CD4-positive, alpha-beta T cell (primary cell): Measurements from ENCODE around the gene ZBTB4. TPM values are rescaled to one million over a fixed set of nuclear protein-coding genes. Genes with fewer than 3 reads are reported as not detected.
"Not testable (repeated sequence)": the region's sequence is repeated elsewhere in the genome, so short reads cannot be mapped to it uniquely, and the experiment has no call there.

ENCODE experiments used
- ATAC-seq: fragments of 200-7000 bp; cut with Tn5 transposase; one replicate; pipeline ENCODE4 v1.10.0; 2022; ENCODE audit warnings: mild to moderate bottlenecking; ENCODE audit not compliant: poor library complexity
- CTCF ChIA-PET: fragments of 350-600 bp; sonication (Branson Sonifier 250); formaldehyde crosslinking; loops from one replicate; lab custom pipeline; 2021; ENCODE audit warnings: antibody characterized with exemption, inconsistent platforms; lab: Charles Lee
- POLR2A ChIA-PET: fragments of 350-600 bp; sonication (Branson Sonifier 250); formaldehyde crosslinking; loops from one replicate; lab custom pipeline; 2021; ENCODE audit warnings: antibody characterized with exemption, inconsistent platforms; lab: Charles Lee
- DNase-seq, 14 experiments: peaks; one replicate each; pipeline ENCODE4 v3.0.0-alpha.2; 2013 to 2020; ENCODE audit warnings: mixed read lengths in 2 of 14
- H3K27ac ChIP-seq, 2 donors: one replicate each; pipeline versions ENCODE4 v1.5.1 to v1.7.0; 2013; ENCODE audit warnings: low read length in 2 of 2, low read depth in 1 of 2, mild to moderate bottlenecking in 1 of 2
- H3K27me3 ChIP-seq, 2 experiments: 1 replicate in 1 of 2; 2 replicates in 1 of 2; pipeline versions ENCODE4 v1.6.1 to v1.7.0; 2013; ENCODE audit warnings: low read length in 2 of 2, control low read depth in 1 of 2, mild to moderate bottlenecking in 1 of 2, moderate library complexity in 1 of 2; ENCODE audit not compliant: insufficient read depth in 2 of 2, control insufficient read depth in 1 of 2
- H3K36me3 ChIP-seq: one replicate; pipeline ENCODE4 v1.6.1; 2013; ENCODE audit warnings: low read length, control low read depth; ENCODE audit not compliant: insufficient read depth
- H3K4me1 ChIP-seq: one replicate; pipeline ENCODE4 v1.6.1; 2013; ENCODE audit warnings: low read length, control low read depth; ENCODE audit not compliant: insufficient read depth
- H3K4me3 ChIP-seq: one replicate; pipeline ENCODE4 v1.5.1; 2013; ENCODE audit warnings: mild to moderate bottlenecking, low read length, moderate library complexity
- H3K9me3 ChIP-seq, 2 experiments: 1 replicate in 1 of 2; 2 replicates in 1 of 2; pipeline versions ENCODE4 v1.6.1 to v1.7.0; 2013; ENCODE audit warnings: low read length in 2 of 2, mild to moderate bottlenecking in 2 of 2, control low read depth in 1 of 2, moderate library complexity in 1 of 2; ENCODE audit not compliant: control insufficient read depth in 1 of 2, insufficient read depth in 1 of 2
- H3K27ac Mint-ChIP-seq: one replicate; pipeline ENCODE4 v1.8.0; 2020; ENCODE audit warnings: mixed read lengths
- H3K27me3 Mint-ChIP-seq: one replicate; pipeline ENCODE4 v1.8.0; 2021; ENCODE audit warnings: mixed read lengths
- H3K36me3 Mint-ChIP-seq: one replicate; pipeline ENCODE4 v1.8.0; 2021; ENCODE audit warnings: low read depth, mixed read lengths
- H3K4me1 Mint-ChIP-seq: one replicate; pipeline ENCODE4 v1.8.0; 2021; ENCODE audit warnings: low read depth, mixed read lengths
- H3K4me3 Mint-ChIP-seq: one replicate; pipeline ENCODE4 v1.8.0; 2020; ENCODE audit warnings: mild to moderate bottlenecking, mixed read lengths
- H3K9me3 Mint-ChIP-seq: one replicate; pipeline ENCODE4 v1.8.0; 2020; ENCODE audit warnings: mixed read lengths
- CTCF ChIP-seq: fragments of 200-600 bp; IDR thresholded peaks from one replicate; pipeline ENCODE4 v1.8.0; 2022; ENCODE audit warnings: antibody characterized with exemption, mild to moderate bottlenecking
- intact Hi-C, 2 experiments: fragments of 100-400 bp; cut with DNase I in 1 of 2; cut with micrococcal nuclease in 1 of 2; formaldehyde crosslinking; loops; one replicate each; pipeline versions ENCODE4 v1.15.1 to v1.9.0; 2023 to 2025; cut with DNase I, micrococcal nuclease
- total RNA-seq, 174 experiments: library from RNA in 2 of 174; stranded (reverse) in 2 of 174; gene quantifications; one replicate each; pipeline ENCODE4 v1.2.3 and lab custom pipeline; 2021 to 2026

The ZBTB4 gene
- total RNA-seq, 2 experiments from 2014 or later, result 55.1 to 55.6 TPM

GRCh38 chr17:7484067-7484918 lies 4.9 kb upstream of the ZBTB4 start, which contains the start of gene POLR2A:
TSS of gene POLR2A (plus strand) at chr17:7484366.
- peaks cover 50% of the 10 kb centered on the region for H3K36me3 Mint-ChIP-seq
- intact Hi-C loops, result loop anchor here (1.0 to 10.0 kb wide), 10 partner anchors 29 to 671 kb away; partner anchors contain the start of genes EIF5A (in 1 of the 2), PER1 (in 1 of the 2), SENP3 (in 1 of the 2) and SLC16A13 (in 1 of the 2)
- H3K27me3 ChIP-seq, result no peaks in the 10 kb centered on the region
- CTCF ChIA-PET, result interaction anchor here (0.9 to 6.2 kb wide), 3 partner anchors 44 to 77 kb away, joined by 3 to 61 read pairs (median 6); no protein-coding TSS in a partner anchor
- H3K27ac ChIP-seq, result peak within 1 kb of the TSS; percentile 99
- peak within 1 kb of the TSS; percentile 99 for H3K27ac Mint-ChIP-seq
- H3K4me1 Mint-ChIP-seq, result peaks cover 72% of the 10 kb centered on the region
- TF ChIP-seq CTCF, result no peak
- no peaks in the 10 kb centered on the region for H3K27me3 Mint-ChIP-seq
- peak within 1 kb of the TSS; percentile 94 for H3K4me3 Mint-ChIP-seq
- no peaks in the 10 kb centered on the region for H3K9me3 ChIP-seq
- POLR2A ChIA-PET, result interaction anchor here (0.6 to 6.6 kb wide), 36 partner anchors 7 to 811 kb away, joined by 3 to 156 read pairs (median 6); partner anchors contain the start of genes ACAP1, CHRNB1, CNTROB and CTC1
- H3K9me3 Mint-ChIP-seq, result no peaks in the 10 kb centered on the region
- H3K4me1 ChIP-seq, result peaks cover 73% of the 10 kb centered on the region
- DNase-seq (peak; percentile 96 to 100 (median 98)), ATAC-seq (peak; percentile 66)
- H3K4me3 ChIP-seq, result peak within 1 kb of the TSS; percentile 87
- H3K36me3 ChIP-seq, result peaks cover 7% of the 10 kb centered on the region

DNA sequence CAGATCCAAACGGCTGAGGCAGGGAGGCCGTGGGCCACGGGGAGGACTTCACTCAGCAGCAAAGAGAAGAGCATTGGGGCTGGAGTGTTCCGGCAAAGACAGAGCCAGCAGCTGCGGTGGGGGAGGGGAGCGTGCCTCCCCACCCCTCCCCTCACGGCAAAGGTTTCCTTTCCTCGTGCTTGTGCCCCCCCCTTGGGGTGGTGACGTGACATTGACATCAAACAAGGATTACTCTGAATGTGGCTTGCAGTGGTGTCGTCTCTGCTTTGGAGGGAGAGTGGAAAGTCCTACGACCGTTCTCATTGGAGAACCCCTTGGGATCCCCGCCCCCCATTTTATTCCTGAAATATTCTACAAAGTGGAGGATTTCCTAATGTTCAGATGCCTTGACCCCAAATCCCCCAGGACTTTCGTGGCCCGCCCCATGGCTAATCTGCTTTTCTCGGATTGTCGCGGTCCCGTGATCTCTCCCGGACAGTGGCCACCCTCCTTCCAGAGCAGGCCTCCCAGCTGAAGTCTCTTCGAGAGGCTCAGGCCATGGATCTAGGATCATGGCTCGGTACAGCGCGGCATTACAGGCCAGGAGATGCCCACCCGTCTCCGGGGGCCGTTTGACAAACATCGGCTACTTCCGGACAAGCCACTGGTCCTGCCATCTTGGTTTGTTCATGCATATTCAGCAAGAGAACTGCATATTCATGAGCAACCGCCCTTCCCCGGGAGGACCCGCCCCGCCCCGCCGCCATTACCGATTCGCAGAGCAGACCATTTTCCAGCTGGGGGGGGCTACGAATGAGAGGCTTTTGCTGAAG lies 4.0 kb upstream of the ZBTB4 start:
- TF ChIP-seq CTCF, result no peak
- peaks cover 48% of the 10 kb centered on the region for H3K36me3 Mint-ChIP-seq
- Histone ChIP-seq H3K27ac (peak overlapping the region; percentile 99), H3K9me3 (no peaks in the 10 kb centered on the region), H3K36me3 (peaks cover 7% of the 10 kb centered on the region), H3K4me1 (peaks cover 69% of the 10 kb centered on the region), H3K27me3 (no peaks in the 10 kb centered on the region), H3K4me3 (peak overlapping the region; percentile 87)
- ChIA-PET CTCF (interaction anchor here (6.2 kb wide), 1 partner anchor 46 kb away, joined by 61 read pairs; no protein-coding TSS in a partner anchor), POLR2A (interaction anchor here (0.6 to 6.6 kb wide), 35 partner anchors 6 to 812 kb away, joined by 3 to 156 read pairs (median 7); partner anchors contain the start of genes ACAP1, CHRNB1, CTC1 and CTDNEP1)
- peak; percentile 65 for ATAC-seq
- no peaks in the 10 kb centered on the region for H3K9me3 Mint-ChIP-seq
- H3K4me1 Mint-ChIP-seq, result peaks cover 68% of the 10 kb centered on the region
- no peaks in the 10 kb centered on the region for H3K27me3 Mint-ChIP-seq
- intact Hi-C loops, result loop anchor here (1.0 to 10.0 kb wide), 10 partner anchors 28 to 671 kb away; partner anchors contain the start of genes EIF5A (in 1 of the 2), PER1 (in 1 of the 2), SENP3 (in 1 of the 2) and SLC16A13 (in 1 of the 2)
- peak; percentile 91 to 97 (median 95) for DNase-seq
- peak overlapping the region; percentile 94 for H3K4me3 Mint-ChIP-seq
- H3K27ac Mint-ChIP-seq, result peak overlapping the region; percentile 99

DNA sequence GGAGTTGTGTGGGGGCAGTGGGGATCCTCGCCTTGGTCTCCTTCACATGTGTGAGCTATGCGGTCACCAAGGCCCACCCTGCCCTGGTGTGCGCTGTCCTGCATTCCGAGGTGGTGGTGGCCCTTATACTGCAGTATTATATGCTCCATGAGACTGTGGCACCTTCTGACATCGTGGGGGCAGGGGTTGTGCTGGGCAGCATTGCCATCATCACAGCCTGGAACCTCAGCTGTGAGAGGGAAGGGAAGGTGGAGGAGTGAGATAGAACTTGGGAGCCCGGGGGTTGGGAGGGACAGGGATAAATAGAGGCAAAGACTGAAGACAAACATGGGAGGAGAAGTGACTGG lies 3.3 kb upstream of the ZBTB4 start:
- Histone ChIP-seq H3K4me1 (peaks cover 69% of the 10 kb centered on the region), H3K27ac (peak overlapping the region; percentile 99), H3K4me3 (peak overlapping the region; percentile 87)
- Mint-ChIP-seq H3K4me3 (peak overlapping the region; percentile 94), H3K36me3 (peaks cover 48% of the 10 kb centered on the region), H3K27ac (peak overlapping the region; percentile 99), H3K4me1 (peaks cover 72% of the 10 kb centered on the region)
- DNase-seq, result peak in 1 of 14 experiments; percentile 28
- ChIA-PET CTCF (interaction anchor here (6.2 kb wide), 1 partner anchor 45 kb away, joined by 61 read pairs; no protein-coding TSS in a partner anchor), POLR2A (interaction anchor here (2.2 to 6.6 kb wide), 8 partner anchors 27 to 205 kb away, joined by 9 to 156 read pairs (median 28); partner anchors contain the start of genes CHRNB1, FGF11, MPDU1 and TMEM102)
- H3K27me3 Mint-ChIP-seq, H3K9me3 Mint-ChIP-seq, H3K9me3 ChIP-seq, H3K27me3 ChIP-seq, ATAC-seq, H3K36me3 ChIP-seq: not testable (repeated sequence)
- intact Hi-C loops, result loop anchor here (5.0 to 10.0 kb wide), 4 partner anchors 175 to 672 kb away; partner anchors contain the start of genes EIF5A (in 1 of the 2), PER1 (in 1 of the 2) and SLC16A13 (in 1 of the 2)

GRCh38 chr17:7481842-7482741 lies 2.7 kb upstream of the ZBTB4 start:
- Histone ChIP-seq H3K4me1 (peaks cover 69% of the 10 kb centered on the region), H3K27ac (peak overlapping the region in 1 of 2 donors; percentile 99)
- peak overlapping the region; percentile 94 for H3K4me3 Mint-ChIP-seq
- not testable (repeated sequence) for ATAC-seq, H3K27me3 Mint-ChIP-seq, H3K9me3 Mint-ChIP-seq, H3K9me3 ChIP-seq, H3K36me3 ChIP-seq, H3K4me3 ChIP-seq, H3K27me3 ChIP-seq
- POLR2A ChIA-PET, result interaction anchor here (3.4 to 7.2 kb wide), 6 partner anchors 24 to 44 kb away, joined by 23 to 156 read pairs (median 60); partner anchors contain the start of genes CHRNB1, FGF11 and TMEM102
- intact Hi-C loops, result loop anchor here (5.0 to 10.0 kb wide), 4 partner anchors 175 to 673 kb away; partner anchors contain the start of genes EIF5A (in 1 of the 2), PER1 (in 1 of the 2) and SLC16A13 (in 1 of the 2)
- DNase-seq, result peak in 1 of 14 experiments; percentile 32
- H3K27ac Mint-ChIP-seq, result peak overlapping the region; percentile 99
- peaks cover 72% of the 10 kb centered on the region for H3K4me1 Mint-ChIP-seq
- H3K36me3 Mint-ChIP-seq, result peaks cover 41% of the 10 kb centered on the region
- CTCF ChIA-PET, result interaction anchor here (1.2 kb wide), 1 partner anchor 45 kb away, joined by 6 read pairs; no protein-coding TSS in a partner anchor
